NB4 (cell line): ENCODE measurements around the gene WNT9B.

Experiments
- CTCF ChIP-seq: IDR thresholded peaks from one replicate; pipeline ENCODE4 v1.5.1; 2012; ENCODE audit warnings: low read depth, low read length
- POLR2A ChIP-seq: IDR thresholded peaks from 2 replicates; pipeline ENCODE4 v1.6.1; 2011; ENCODE audit warnings: mild to moderate bottlenecking; ENCODE audit not compliant: insufficient read length; ENCODE audit errors: extremely low read depth

GRCh38 chr17:46892192-46892703 lies 40.9 kb downstream of the WNT9B start:
- no peak for TF ChIP-seq CTCF
- TF ChIP-seq POLR2A = no peak
